ENCODE data around the gene YY1.
"Not testable (repeated sequence)": the region's sequence is repeated elsewhere in the genome, so short reads cannot be mapped to it uniquely, and the experiment has no call there.

Gene YY1

GRCh38 chr14:100285021-100285912 lies 46.3 kb downstream of the YY1 start:
- DNase-seq: peak; percentile 23 to 40

- DNase-seq: no peak
Observed at GRCh38 chr14:100285913-100286400, 47.0 kb downstream of the YY1 start.

GRCh38 chr14:100286484-100287191 lies 47.7 kb downstream of the YY1 start:
- no peak for DNase-seq

- no peak for DNase-seq
Observed at GRCh38 chr14:100287202-100287997, 48.5 kb downstream of the YY1 start.

- DNase-seq: not testable (repeated sequence)
Observed at GRCh38 chr14:100287998-100288295, 49.0 kb downstream of the YY1 start.

GRCh38 chr14:100288382-100289185 lies 49.6 kb downstream of the YY1 start:
- no peak for DNase-seq

GRCh38 chr14:100289916-100290606 lies 51.1 kb downstream of the YY1 start:
- DNase-seq: no peak

- DNase-seq: no peak
Observed at GRCh38 chr14:100290607-100291304, 51.8 kb downstream of the YY1 start.

- no peak for DNase-seq
Observed at GRCh38 chr14:100291305-100292075, 52.5 kb downstream of the YY1 start.

GRCh38 chr14:100292301-100292775 lies 53.4 kb downstream of the YY1 start:
- no peak for DNase-seq

GRCh38 chr14:100292776-100293461 lies 54.0 kb downstream of the YY1 start:
- DNase-seq: no peak

GRCh38 chr14:100293497-100294212 lies 54.7 kb downstream of the YY1 start:
- DNase-seq: no peak

- DNase-seq: no peak
Observed at GRCh38 chr14:100294213-100294962, 55.4 kb downstream of the YY1 start.

GRCh38 chr14:100294963-100295330 lies 56.0 kb downstream of the YY1 start:
- no peak for DNase-seq

- no peak for DNase-seq
Observed at GRCh38 chr14:100295376-100296105, 56.6 kb downstream of the YY1 start.

- DNase-seq: no peak
Observed at GRCh38 chr14:100296106-100296651, 57.2 kb downstream of the YY1 start.

- DNase-seq: not testable (repeated sequence)
Observed at GRCh38 chr14:100296729-100297128, 57.8 kb downstream of the YY1 start.

Data from SHP77 (cell line).